Right lobe of liver (tissue), 4 donors: ENCODE measurements around the gene MTHFD2L.

Experiments
- CTCF ChIP-seq, 4 donors: fragments of 200-600 bp in 3 of 4; fragments of 450-650 bp in 1 of 4; IDR thresholded peaks; one replicate each; pipeline versions ENCODE4 v1.5.1 to v1.8.0; 2016 to 2022; ENCODE audit warnings: antibody characterized with exemption in 4 of 4, mild to moderate bottlenecking in 2 of 4
- POLR2A ChIP-seq: fragments of 450-650 bp; IDR thresholded peaks from one replicate; pipeline ENCODE4 v1.6.1; 2017; ENCODE audit warnings: antibody characterized with exemption, mild to moderate bottlenecking
- donor health status: DM: no; HTN: no; CAD: no.
- donor health status: DM: no; HTN: no; CAD: no.
- donor health status: DM: no; HTN: yes; CAD: no.

- TF ChIP-seq CTCF (IDR thresholded peaks at IDR 0.05) (no peak), POLR2A (no peak)
These were observed 48.3 kb downstream of the MTHFD2L start for GRCh38 chr4:74206088-74206825.
